ENCODE results near the gene MSRB3. TPM values are rescaled to one million over a fixed set of nuclear protein-coding genes. Genes with fewer than 3 reads are reported as not detected.
"Not testable (repeated sequence)": the region's sequence is repeated elsewhere in the genome, so short reads cannot be mapped to it uniquely, and the experiment has no call there.

The MSRB3 gene
- total RNA-seq, 1 donor from 2014 or later = 3.7 TPM

DNA sequence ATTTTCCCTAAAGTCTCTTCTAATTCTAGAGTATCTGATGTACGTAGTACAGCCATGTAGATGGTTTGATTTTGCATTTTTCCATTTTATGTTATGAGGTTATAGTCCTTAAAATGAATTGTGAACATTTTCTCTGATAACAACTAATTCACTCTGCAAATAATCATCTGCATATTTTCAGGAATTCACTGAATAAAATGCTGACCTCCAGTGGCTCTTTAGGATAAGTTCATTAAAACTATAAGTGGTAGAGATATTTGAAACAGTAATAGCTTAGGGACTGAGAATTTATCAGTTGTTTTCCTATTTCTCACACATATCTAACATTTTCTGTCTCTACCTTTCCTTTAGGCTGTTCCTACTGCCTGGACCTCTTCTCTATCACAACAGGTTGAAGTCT is 4.4 kb downstream of the MSRB3 start:
- H3K4me3 Mint-ChIP-seq = no peak overlapping the region
- Histone ChIP-seq H3K27ac (no peak overlapping the region), H3K36me3 (no peaks in the 10 kb centered on the region), H3F3A (ENCODE audit: low read depth) (peaks cover 19% of the 10 kb centered on the region), H3K27me3 (peaks cover 17% of the 10 kb centered on the region), H3K9ac (no peak overlapping the region), H3K79me2 (ENCODE audit: low read depth) (no peaks in the 10 kb centered on the region), H3K4me3 (no peak overlapping the region), H2AFZ (replicated peaks) (no peak overlapping the region), H3K9me3 (ENCODE audit: low read depth) (no peaks in the 10 kb centered on the region), H3K4me1 (no peaks in the 10 kb centered on the region), H3K4me2 (no peak overlapping the region), H4K20me1 (ENCODE audit: low read depth) (no peaks in the 10 kb centered on the region)
- no peak overlapping the region for H3K27ac Mint-ChIP-seq
- H3K27me3 Mint-ChIP-seq (ENCODE audit: insufficient read depth, low read depth) = peaks cover 5% of the 10 kb centered on the region
- DNase-seq (ENCODE audit: low spot score) = no peak
- no peaks in the 10 kb centered on the region for H3K36me3 Mint-ChIP-seq
- no peaks in the 10 kb centered on the region for H3K9me3 Mint-ChIP-seq
- peaks cover 16% of the 10 kb centered on the region for H3K4me1 Mint-ChIP-seq
- TF ChIP-seq, protein P1, sequence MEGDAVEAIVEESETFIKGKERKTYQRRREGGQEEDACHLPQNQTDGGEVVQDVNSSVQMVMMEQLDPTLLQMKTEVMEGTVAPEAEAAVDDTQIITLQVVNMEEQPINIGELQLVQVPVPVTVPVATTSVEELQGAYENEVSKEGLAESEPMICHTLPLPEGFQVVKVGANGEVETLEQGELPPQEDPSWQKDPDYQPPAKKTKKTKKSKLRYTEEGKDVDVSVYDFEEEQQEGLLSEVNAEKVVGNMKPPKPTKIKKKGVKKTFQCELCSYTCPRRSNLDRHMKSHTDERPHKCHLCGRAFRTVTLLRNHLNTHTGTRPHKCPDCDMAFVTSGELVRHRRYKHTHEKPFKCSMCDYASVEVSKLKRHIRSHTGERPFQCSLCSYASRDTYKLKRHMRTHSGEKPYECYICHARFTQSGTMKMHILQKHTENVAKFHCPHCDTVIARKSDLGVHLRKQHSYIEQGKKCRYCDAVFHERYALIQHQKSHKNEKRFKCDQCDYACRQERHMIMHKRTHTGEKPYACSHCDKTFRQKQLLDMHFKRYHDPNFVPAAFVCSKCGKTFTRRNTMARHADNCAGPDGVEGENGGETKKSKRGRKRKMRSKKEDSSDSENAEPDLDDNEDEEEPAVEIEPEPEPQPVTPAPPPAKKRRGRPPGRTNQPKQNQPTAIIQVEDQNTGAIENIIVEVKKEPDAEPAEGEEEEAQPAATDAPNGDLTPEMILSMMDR (IDR thresholded peaks at IDR 0.05) = no peak
- TF ChIP-seq EZH2 (IDR thresholded peaks at IDR 0.05) (no peak), EZH2phosphoT487 (IDR thresholded peaks at IDR 0.05) (no peak)

DNA sequence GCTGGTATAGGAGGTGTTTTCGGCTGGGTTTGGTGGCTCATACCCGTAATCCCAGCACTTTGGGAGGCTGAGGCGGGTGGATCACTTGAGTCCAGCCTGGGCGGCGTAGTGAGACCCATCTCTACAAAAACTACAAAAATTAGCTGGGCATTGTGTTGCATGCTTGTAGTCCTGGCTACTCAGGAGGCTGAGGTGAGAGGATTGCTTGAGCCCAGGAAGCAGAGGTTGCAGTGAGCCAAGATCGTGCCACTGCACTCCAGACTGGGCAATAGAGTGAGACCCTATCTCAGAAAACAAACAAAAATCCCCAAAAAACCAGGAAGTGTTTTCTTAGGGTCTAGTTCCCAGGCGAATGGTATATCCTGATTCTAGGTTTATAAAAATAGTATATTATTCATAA is 7.0 kb downstream of the MSRB3 start:
- H3K9ac ChIP-seq; H3F3A ChIP-seq (ENCODE audit: low read depth); H3K4me1 ChIP-seq; H3K4me2 ChIP-seq; H3K36me3 ChIP-seq; H3K79me2 ChIP-seq (ENCODE audit: low read depth); H3K27ac Mint-ChIP-seq; H3K4me3 ChIP-seq; H3K9me3 Mint-ChIP-seq; DNase-seq (ENCODE audit: low spot score); H3K36me3 Mint-ChIP-seq; H3K27me3 ChIP-seq; H4K20me1 ChIP-seq (ENCODE audit: low read depth); H2AFZ ChIP-seq (replicated peaks); H3K4me1 Mint-ChIP-seq; H3K27ac ChIP-seq; H3K4me3 Mint-ChIP-seq; H3K27me3 Mint-ChIP-seq (ENCODE audit: insufficient read depth, low read depth); H3K9me3 ChIP-seq (ENCODE audit: low read depth): not testable (repeated sequence)

DNA sequence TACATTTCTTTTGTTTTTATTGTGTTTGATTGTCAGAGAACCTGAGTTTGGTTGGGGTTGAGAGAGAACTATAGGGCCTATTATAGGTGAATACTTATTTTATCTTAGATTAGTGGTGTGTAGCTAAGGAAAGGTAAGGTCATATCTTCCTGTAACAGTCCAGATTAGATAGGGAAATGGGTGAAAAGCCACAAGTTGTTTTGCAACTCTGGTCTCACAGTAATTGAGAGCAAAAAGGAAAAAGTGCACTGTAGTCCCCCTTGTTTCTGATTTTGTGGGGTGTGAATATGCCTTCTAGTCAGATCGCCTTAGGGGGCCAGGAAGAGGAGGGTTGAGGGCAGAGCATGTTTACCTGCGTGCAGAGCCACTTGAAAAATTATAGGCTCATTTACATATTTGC is 8.9 kb downstream of the MSRB3 start:
- H3K27me3 ChIP-seq = no peaks in the 10 kb centered on the region
- H3K4me1 Mint-ChIP-seq = no peaks in the 10 kb centered on the region
- no peak overlapping the region for H3K4me2 ChIP-seq
- no peak overlapping the region for H3K4me3 ChIP-seq
- no peaks in the 10 kb centered on the region for H3K9me3 ChIP-seq (ENCODE audit: low read depth)
- no peak overlapping the region for H3K4me3 Mint-ChIP-seq
- H3F3A ChIP-seq (ENCODE audit: low read depth) = no peaks in the 10 kb centered on the region
- no peak overlapping the region for H3K27ac ChIP-seq
- no peaks in the 10 kb centered on the region for H3K27me3 Mint-ChIP-seq (ENCODE audit: insufficient read depth, low read depth)
- H3K36me3 Mint-ChIP-seq = no peaks in the 10 kb centered on the region
- no peaks in the 10 kb centered on the region for H3K36me3 ChIP-seq
- DNase-seq (ENCODE audit: low spot score) = no peak
- no peaks in the 10 kb centered on the region for H3K9me3 Mint-ChIP-seq
- no peak overlapping the region for H2AFZ ChIP-seq (replicated peaks)
- no peaks in the 10 kb centered on the region for H3K4me1 ChIP-seq
- H3K79me2 ChIP-seq (ENCODE audit: low read depth) = no peaks in the 10 kb centered on the region
- no peak overlapping the region for H3K9ac ChIP-seq
- TF ChIP-seq EZH2phosphoT487 (IDR thresholded peaks at IDR 0.05) (no peak), EZH2 (IDR thresholded peaks at IDR 0.05) (no peak)
- TF ChIP-seq, protein P1 (IDR thresholded peaks at IDR 0.05) = no peak
- H3K27ac Mint-ChIP-seq = no peak overlapping the region
- H4K20me1 ChIP-seq (ENCODE audit: low read depth) = no peaks in the 10 kb centered on the region

DNA sequence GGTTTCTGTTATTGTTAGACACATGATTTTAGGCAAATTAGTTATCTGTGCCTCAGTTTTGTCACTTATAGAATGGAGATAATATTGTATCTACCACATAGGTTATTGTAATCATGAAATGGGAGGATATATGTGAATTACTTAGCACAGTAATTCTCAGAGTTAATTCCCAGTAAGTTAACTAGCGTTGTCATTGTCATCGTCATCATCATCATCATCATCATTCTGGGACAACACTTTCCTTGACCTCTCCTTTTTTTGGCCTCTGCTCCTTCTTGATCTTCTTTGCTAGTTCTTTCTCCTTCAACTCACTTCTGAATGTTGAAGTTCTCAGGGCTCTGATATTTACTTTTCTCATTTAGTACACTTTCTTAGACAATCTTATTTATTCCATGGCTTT is 13.8 kb downstream of the MSRB3 start:
- H4K20me1 ChIP-seq (ENCODE audit: low read depth) = no peaks in the 10 kb centered on the region
- no peak overlapping the region for H3K27ac ChIP-seq
- Mint-ChIP-seq H3K27ac (no peak overlapping the region), H3K36me3 (no peaks in the 10 kb centered on the region), H3K9me3 (no peaks in the 10 kb centered on the region), H3K4me1 (no peaks in the 10 kb centered on the region), H3K27me3 (ENCODE audit: insufficient read depth, low read depth) (no peaks in the 10 kb centered on the region), H3K4me3 (no peak overlapping the region)
- no peak overlapping the region for H2AFZ ChIP-seq (replicated peaks)
- no peaks in the 10 kb centered on the region for H3K9me3 ChIP-seq (ENCODE audit: low read depth)
- H3K4me3 ChIP-seq = no peak overlapping the region
- H3F3A ChIP-seq (ENCODE audit: low read depth) = no peaks in the 10 kb centered on the region
- TF ChIP-seq, protein P1 (IDR thresholded peaks at IDR 0.05) = no peak
- no peak for TF ChIP-seq EZH2 (IDR thresholded peaks at IDR 0.05)
- no peak for TF ChIP-seq EZH2phosphoT487 (IDR thresholded peaks at IDR 0.05)
- no peak overlapping the region for H3K4me2 ChIP-seq
- H3K4me1 ChIP-seq = no peaks in the 10 kb centered on the region
- H3K79me2 ChIP-seq (ENCODE audit: low read depth) = no peaks in the 10 kb centered on the region
- H3K27me3 ChIP-seq = no peaks in the 10 kb centered on the region
- H3K36me3 ChIP-seq = no peaks in the 10 kb centered on the region
- no peak for DNase-seq (ENCODE audit: low spot score)
- H3K9ac ChIP-seq = no peak overlapping the region
